Activated CD8-positive, alpha-beta memory T cell treated with anti-CD3 and anti-CD28 coated beads, Interleukin-2, amount 50 U/mL, for 48 hours (primary cell): ENCODE measurements around the gene CKMT1A.
"Not testable (repeated sequence)": the region's sequence is repeated elsewhere in the genome, so short reads cannot be mapped to it uniquely, and the experiment has no call there.

Experiments
- DNase-seq: peaks from one replicate; pipeline ENCODE4 v3.0.0-alpha.2; 2020

CKMT1A gene

GRCh38 chr15:43693148-43694022 lies at the start of gene CKMT1A:
Gene CKMT1A, plus strand, starts transcription at chr15:43693859. Its CDS starts 192 bp downstream, at chr15:43694051.
- DNase-seq: not testable (repeated sequence)

GRCh38 chr15:43648649-43649429 lies 44.8 kb upstream of the CKMT1A start, which contains the start of gene CATSPER2:
Gene CATSPER2, minus strand, starts transcription at chr15:43648844. Its CDS starts 783 bp downstream, at chr15:43648061.
- no peak for DNase-seq

GRCh38 chr15:43649430-43649926 lies 44.2 kb upstream of the CKMT1A start:
- DNase-seq: not testable (repeated sequence)

- DNase-seq: not testable (repeated sequence)
Observed at GRCh38 chr15:43659727-43660126, 33.9 kb upstream of the CKMT1A start.

GRCh38 chr15:43662293-43662692 lies 31.4 kb upstream of the CKMT1A start:
- not testable (repeated sequence) for DNase-seq

- not testable (repeated sequence) for DNase-seq
Observed at GRCh38 chr15:43663333-43663732, 30.3 kb upstream of the CKMT1A start.

GRCh38 chr15:43666177-43666576 lies 27.5 kb upstream of the CKMT1A start:
- DNase-seq: not testable (repeated sequence)

GRCh38 chr15:43674175-43674574 lies 19.5 kb upstream of the CKMT1A start:
- not testable (repeated sequence) for DNase-seq

- not testable (repeated sequence) for DNase-seq
Observed at GRCh38 chr15:43689604-43690301, 3.9 kb upstream of the CKMT1A start.

GRCh38 chr15:43692679-43693078 lies 980 bp upstream of the CKMT1A start:
- DNase-seq: not testable (repeated sequence)

- DNase-seq: no peak
Observed at GRCh38 chr15:43702174-43702573, 8.5 kb downstream of the CKMT1A start.

GRCh38 chr15:43702701-43703424 lies 9.2 kb downstream of the CKMT1A start:
- no peak for DNase-seq

GRCh38 chr15:43710431-43711131 lies 16.9 kb downstream of the CKMT1A start:
- not testable (repeated sequence) for DNase-seq

- DNase-seq: no peak
Observed at GRCh38 chr15:43723151-43723550, 29.5 kb downstream of the CKMT1A start.

- not testable (repeated sequence) for DNase-seq
Observed at GRCh38 chr15:43726306-43726705, 32.6 kb downstream of the CKMT1A start.

GRCh38 chr15:43728053-43728725 lies 34.5 kb downstream of the CKMT1A start:
- not testable (repeated sequence) for DNase-seq

GRCh38 chr15:43735416-43735815 lies 41.8 kb downstream of the CKMT1A start:
- DNase-seq: no peak

GRCh38 chr15:43746245-43746902 lies 52.7 kb downstream of the CKMT1A start, which contains the start of gene PDIA3:
Gene PDIA3, plus strand, starts transcription at chr15:43746438. Its CDS starts 102 bp downstream, at chr15:43746540.
- DNase-seq: peak; percentile 95

- not testable (repeated sequence) for DNase-seq
Observed at GRCh38 chr15:43746903-43747309, 53.2 kb downstream of the CKMT1A start.

GRCh38 chr15:43748376-43748775 lies 54.7 kb downstream of the CKMT1A start:
- DNase-seq: no peak
